IPS-18a (cell line): ENCODE measurements around the gene PLPPR2.
"Not testable (repeated sequence)": the region's sequence is repeated elsewhere in the genome, so short reads cannot be mapped to it uniquely, and the experiment has no call there.

Source experiments
- H3K27ac ChIP-seq: one replicate; pipeline ENCODE4 v1.5.1; 2013; ENCODE audit warnings: low read length
- H3K27me3 ChIP-seq: one replicate; pipeline ENCODE4 v1.6.1; 2013; ENCODE audit warnings: mild to moderate bottlenecking, low read length; ENCODE audit not compliant: control insufficient read depth, insufficient read depth
- H3K36me3 ChIP-seq: one replicate; pipeline ENCODE4 v1.6.1; 2013; ENCODE audit warnings: low read depth, low read length; ENCODE audit not compliant: control insufficient read depth
- H3K4me1 ChIP-seq: one replicate; pipeline ENCODE4 v1.6.1; 2013; ENCODE audit warnings: low read depth, low read length; ENCODE audit not compliant: control insufficient read depth
- H3K4me3 ChIP-seq: one replicate; pipeline ENCODE4 v1.5.1; 2013; ENCODE audit warnings: low read length
- H3K9ac ChIP-seq: one replicate; pipeline ENCODE4 v1.6.1; 2013; ENCODE audit warnings: mild to moderate bottlenecking, low read length, moderate library complexity
- H3K9me3 ChIP-seq: one replicate; pipeline ENCODE4 v1.6.1; 2013; ENCODE audit warnings: low read depth, low read length; ENCODE audit not compliant: control insufficient read depth

The PLPPR2 gene

GRCh38 chr19:11377237-11377636 lies 22.0 kb downstream of the PLPPR2 start:
- no peak overlapping the region for H3K27ac ChIP-seq

GRCh38 chr19:11377756-11378155 lies 22.5 kb downstream of the PLPPR2 start:
- Histone ChIP-seq H3K27ac (no peak overlapping the region), H3K4me1 (peaks cover 7% of the 10 kb centered on the region), H3K9ac (no peak overlapping the region), H3K36me3 (no peaks in the 10 kb centered on the region), H3K4me3 (no peak overlapping the region), H3K9me3 (no peaks in the 10 kb centered on the region), H3K27me3 (peaks cover 10% of the 10 kb centered on the region)

More at GRCh38 chr19:11377237-11377636, 22.0 kb downstream of the PLPPR2 start:
- Histone ChIP-seq H3K4me3 (no peak overlapping the region), H3K4me1 (peaks cover 7% of the 10 kb centered on the region), H3K27me3 (peaks cover 5% of the 10 kb centered on the region), H3K9me3 (no peaks in the 10 kb centered on the region), H3K36me3 (no peaks in the 10 kb centered on the region), H3K9ac (no peak overlapping the region)

GRCh38 chr19:11378319-11379189 lies 23.3 kb downstream of the PLPPR2 start:
- peaks cover 7% of the 10 kb centered on the region for H3K4me1 ChIP-seq
- H3K9me3 ChIP-seq: no peaks in the 10 kb centered on the region
- peaks cover 17% of the 10 kb centered on the region for H3K27me3 ChIP-seq
- no peak overlapping the region for H3K27ac ChIP-seq
- H3K9ac ChIP-seq: no peak overlapping the region
- H3K4me3 ChIP-seq: no peak overlapping the region
- no peaks in the 10 kb centered on the region for H3K36me3 ChIP-seq

- not testable (repeated sequence) for H3K27ac ChIP-seq, H3K9me3 ChIP-seq, H3K36me3 ChIP-seq, H3K4me1 ChIP-seq, H3K9ac ChIP-seq, H3K4me3 ChIP-seq
- H3K27me3 ChIP-seq: peaks cover 21% of the 10 kb centered on the region
Observed at GRCh38 chr19:11379269-11379845, 24.1 kb downstream of the PLPPR2 start.

GRCh38 chr19:11379857-11380350 lies 24.7 kb downstream of the PLPPR2 start:
- H3K9me3 ChIP-seq: no peaks in the 10 kb centered on the region
- H3K27ac ChIP-seq: no peak overlapping the region
- H3K36me3 ChIP-seq: no peaks in the 10 kb centered on the region
- no peak overlapping the region for H3K9ac ChIP-seq
- H3K4me3 ChIP-seq: peak overlapping the region; percentile 77
- peaks cover 21% of the 10 kb centered on the region for H3K27me3 ChIP-seq
- peaks cover 3% of the 10 kb centered on the region for H3K4me1 ChIP-seq

- H3K27me3 ChIP-seq: peaks cover 21% of the 10 kb centered on the region
- H3K4me1 ChIP-seq: peaks cover 3% of the 10 kb centered on the region
- H3K4me3 ChIP-seq: peak overlapping the region; percentile 77
- H3K27ac ChIP-seq: no peak overlapping the region
- no peaks in the 10 kb centered on the region for H3K9me3 ChIP-seq
- peak overlapping the region; percentile 67 for H3K9ac ChIP-seq
- H3K36me3 ChIP-seq: no peaks in the 10 kb centered on the region
Observed at GRCh38 chr19:11380653-11381537, 25.7 kb downstream of the PLPPR2 start.

DNA sequence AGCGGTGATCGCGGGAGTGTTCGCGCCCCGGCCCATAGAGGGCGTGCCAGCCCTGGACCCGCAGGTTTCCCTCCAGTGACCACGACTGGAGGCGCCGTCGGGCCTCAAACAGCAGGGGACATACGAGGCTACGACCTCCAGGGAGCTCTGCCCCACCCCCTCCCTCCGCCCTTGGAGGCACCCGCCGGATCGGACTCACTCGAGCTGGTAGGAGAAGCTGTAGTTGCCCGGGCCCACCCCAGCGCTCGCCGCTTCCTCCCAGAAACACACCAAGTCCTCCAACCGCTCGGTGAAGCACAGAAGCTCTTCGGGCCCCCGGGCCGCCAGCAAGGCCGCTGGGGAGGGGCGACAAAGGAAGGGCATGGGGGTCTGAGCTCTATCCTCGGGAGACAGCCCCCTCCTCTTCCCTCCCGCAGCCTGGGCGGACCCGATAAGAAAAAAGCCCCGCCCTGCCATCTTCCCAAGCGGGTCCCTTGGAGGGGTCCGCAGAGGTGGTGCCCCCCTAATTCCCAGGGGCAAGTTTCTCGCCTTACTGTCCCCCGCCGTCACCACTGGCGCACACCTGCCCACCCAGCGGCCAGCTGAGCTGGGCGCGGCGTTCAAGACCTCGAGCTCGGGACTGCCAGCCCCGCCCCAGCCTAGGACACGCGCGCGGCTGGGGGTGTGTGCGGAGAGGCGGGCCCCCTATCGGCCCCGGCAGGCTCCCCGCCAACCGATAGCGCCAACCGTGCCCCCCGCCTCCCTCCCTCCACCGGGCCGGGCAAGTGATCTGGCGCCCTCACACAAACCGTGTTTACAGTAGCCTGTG lies 27.9 kb downstream of the PLPPR2 start:
- peak overlapping the region; percentile 63 for H3K4me3 ChIP-seq
- no peak overlapping the region for H3K27ac ChIP-seq
- no peaks in the 10 kb centered on the region for H3K9me3 ChIP-seq
- H3K36me3 ChIP-seq: no peaks in the 10 kb centered on the region
- peaks cover 3% of the 10 kb centered on the region for H3K4me1 ChIP-seq
- peaks cover 21% of the 10 kb centered on the region for H3K27me3 ChIP-seq
- H3K9ac ChIP-seq: no peak overlapping the region

- Histone ChIP-seq H3K9me3 (no peaks in the 10 kb centered on the region), H3K36me3 (no peaks in the 10 kb centered on the region), H3K9ac (no peak overlapping the region), H3K27ac (no peak overlapping the region), H3K27me3 (peaks cover 21% of the 10 kb centered on the region), H3K4me1 (peaks cover 3% of the 10 kb centered on the region), H3K4me3 (peak overlapping the region; percentile 63)
Observed at GRCh38 chr19:11383706-11384048, 28.4 kb downstream of the PLPPR2 start.

- Histone ChIP-seq H3K36me3 (no peaks in the 10 kb centered on the region), H3K4me1 (peaks cover 3% of the 10 kb centered on the region), H3K9me3 (no peaks in the 10 kb centered on the region), H3K27ac (no peak overlapping the region), H3K4me3 (no peak overlapping the region), H3K9ac (no peak overlapping the region), H3K27me3 (peaks cover 21% of the 10 kb centered on the region)
Observed at GRCh38 chr19:11384778-11385129, 29.5 kb downstream of the PLPPR2 start.

DNA sequence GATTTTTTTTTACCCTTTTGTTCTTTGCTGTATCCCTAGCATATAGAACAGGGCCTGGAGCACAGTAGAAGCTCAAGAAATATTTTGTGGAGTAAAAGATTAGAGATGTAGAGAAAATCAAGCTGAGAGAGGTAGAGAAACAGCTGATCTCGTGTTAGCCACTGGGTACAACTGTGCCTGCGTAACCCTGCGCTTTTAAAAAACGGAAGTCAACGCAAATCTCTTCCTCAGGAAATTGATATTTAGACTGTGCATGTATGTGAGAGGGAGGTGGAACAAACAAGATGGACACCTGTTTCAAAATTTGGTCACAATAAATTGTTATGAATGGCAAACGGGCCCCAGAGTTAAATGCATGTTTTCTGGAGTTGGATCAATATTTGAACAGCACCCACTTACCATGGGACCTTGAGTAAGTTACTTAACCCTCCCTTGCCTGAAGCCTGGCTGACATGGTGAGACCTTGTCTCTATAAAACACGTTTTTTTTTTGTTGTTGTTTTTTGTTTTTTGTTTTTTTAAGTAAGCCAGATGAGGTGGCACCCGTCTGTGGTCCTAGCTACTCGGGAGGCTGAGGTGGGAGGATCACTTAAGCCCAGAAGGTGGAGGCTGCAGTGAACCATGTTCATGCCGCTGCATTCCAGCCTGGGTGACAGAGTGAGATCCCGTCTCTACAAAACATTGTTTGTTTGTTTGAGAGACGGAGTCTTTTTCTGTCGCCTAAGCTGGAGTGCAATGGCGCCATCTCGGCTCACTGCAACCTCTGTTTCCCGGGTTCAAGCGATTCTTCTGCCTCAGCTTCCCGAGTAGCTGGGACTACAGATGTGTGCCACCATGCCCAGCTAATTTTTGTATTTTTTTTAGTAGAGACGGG lies 32.2 kb downstream of the PLPPR2 start:
- H3K27ac ChIP-seq: no peak overlapping the region

More for the DNA sequence above, 32.2 kb downstream of the PLPPR2 start:
- Histone ChIP-seq H3K27me3 (peaks cover 15% of the 10 kb centered on the region), H3K4me1 (no peaks in the 10 kb centered on the region), H3K9ac (no peak overlapping the region), H3K36me3 (no peaks in the 10 kb centered on the region), H3K4me3 (no peak overlapping the region), H3K9me3 (no peaks in the 10 kb centered on the region)
